Measurements from ENCODE around the gene ACTR1B. TPM values are rescaled to one million over a fixed set of nuclear protein-coding genes. Genes with fewer than 3 reads are reported as not detected.
"Not testable (repeated sequence)": the region's sequence is repeated elsewhere in the genome, so short reads cannot be mapped to it uniquely, and the experiment has no call there.

ACTR1B gene
- total RNA-seq, 2 experiments from 2014 or later, result 87.4 to 94.3 TPM

DNA sequence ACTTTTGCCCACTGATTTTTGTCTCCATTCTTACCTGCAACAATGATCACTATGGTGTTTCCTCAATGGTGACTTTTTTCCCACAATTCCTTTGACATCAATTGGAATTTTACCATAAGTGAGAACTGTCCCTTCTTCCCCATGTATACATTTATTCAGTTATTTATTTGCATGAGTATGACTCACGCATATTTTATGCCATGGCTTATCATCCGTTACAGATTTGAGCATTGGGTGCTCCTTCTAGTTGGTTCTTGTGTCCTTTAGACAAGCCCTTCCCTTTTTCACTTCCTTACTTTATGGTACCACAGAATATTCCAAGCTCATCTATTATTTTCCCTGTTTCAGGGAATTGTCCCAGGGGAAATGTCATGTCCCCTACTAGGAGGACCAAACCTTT is 10.4 kb downstream of the ACTR1B start:
- Mint-ChIP-seq H3K4me3 (no peak overlapping the region), H3K4me1 (peaks cover 11% of the 10 kb centered on the region), H3K27ac (no peak overlapping the region), H3K27me3 (no peaks in the 10 kb centered on the region), H3K9me3 (ENCODE audit: low read depth) (no peaks in the 10 kb centered on the region), H3K36me3 (peaks cover 34% of the 10 kb centered on the region)
- ATAC-seq (no peak), DNase-seq (no peak)
- CTCF ChIA-PET, result interaction anchor here (1.0 kb wide), 1 partner anchor 9 kb away, joined by 5 read pairs; no protein-coding TSS in a partner anchor

DNA sequence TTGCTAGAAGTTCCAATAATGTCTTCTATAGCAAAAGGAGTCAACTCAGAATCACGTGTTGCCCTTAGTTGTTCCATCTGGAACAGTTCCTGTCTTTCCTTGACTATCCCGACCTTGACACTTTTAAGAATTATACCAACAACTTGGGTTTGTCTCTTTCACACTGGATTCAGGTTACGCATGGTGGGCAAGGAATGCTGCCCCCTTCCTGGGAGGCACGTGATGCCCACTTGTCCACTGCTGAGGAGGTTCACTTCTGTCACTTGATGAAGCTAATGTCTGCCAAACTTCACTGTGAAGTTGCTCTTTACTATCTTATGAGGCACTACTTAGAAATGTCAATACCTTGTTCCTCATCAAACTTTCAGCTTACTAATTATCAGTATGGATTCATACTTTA is 12.7 kb downstream of the ACTR1B start:
- DNase-seq, result no peak
- no peaks in the 10 kb centered on the region for H3K9me3 Mint-ChIP-seq (ENCODE audit: low read depth)
- peaks cover 38% of the 10 kb centered on the region for H3K36me3 Mint-ChIP-seq
- no peaks in the 10 kb centered on the region for H3K27me3 Mint-ChIP-seq
- peaks cover 29% of the 10 kb centered on the region for H3K4me1 Mint-ChIP-seq
- no peak overlapping the region for H3K4me3 Mint-ChIP-seq
- CTCF ChIA-PET, result interaction anchor here (1.3 to 9.9 kb wide), 2 partner anchors 11 to 46 kb away, joined by 8 to 102 read pairs; partner anchors contain the start of gene ACTR1B
- no peak for ATAC-seq
- no peak overlapping the region for H3K27ac Mint-ChIP-seq

DNA sequence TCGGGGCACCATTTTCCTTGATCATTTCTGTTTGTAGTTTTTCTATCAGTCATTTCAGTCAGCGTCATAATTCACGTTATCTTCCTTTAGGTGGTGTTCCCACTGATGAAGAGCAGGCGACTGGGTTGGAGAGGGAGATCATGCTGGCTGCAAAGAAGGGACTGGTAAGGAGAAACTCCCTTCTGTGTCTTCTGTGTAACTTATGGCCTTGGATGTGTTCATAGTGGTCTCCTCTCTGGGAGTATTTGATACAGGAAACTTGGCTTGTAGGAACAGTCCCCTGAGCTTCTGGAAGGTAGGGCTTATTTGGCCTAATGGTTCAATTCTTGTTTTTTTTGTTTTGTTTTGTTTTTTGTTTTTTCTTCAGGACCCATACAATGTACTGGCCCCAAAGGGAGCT is 16.9 kb downstream of the ACTR1B start:
- no peak for DNase-seq
- ATAC-seq, result no peak
- peak overlapping the region; percentile 93 for H3K27ac Mint-ChIP-seq
- peak overlapping the region; percentile 77 for H3K4me3 Mint-ChIP-seq
- CTCF ChIA-PET, result interaction anchor here (2.0 to 9.9 kb wide), 4 partner anchors 16 to 56 kb away, joined by 8 to 102 read pairs (median 18); partner anchors contain the start of gene ACTR1B
- peaks cover 3% of the 10 kb centered on the region for H3K27me3 Mint-ChIP-seq
- H3K36me3 Mint-ChIP-seq, result peaks cover 27% of the 10 kb centered on the region
- H3K4me1 Mint-ChIP-seq, result peaks cover 27% of the 10 kb centered on the region
- no peaks in the 10 kb centered on the region for H3K9me3 Mint-ChIP-seq (ENCODE audit: low read depth)

DNA sequence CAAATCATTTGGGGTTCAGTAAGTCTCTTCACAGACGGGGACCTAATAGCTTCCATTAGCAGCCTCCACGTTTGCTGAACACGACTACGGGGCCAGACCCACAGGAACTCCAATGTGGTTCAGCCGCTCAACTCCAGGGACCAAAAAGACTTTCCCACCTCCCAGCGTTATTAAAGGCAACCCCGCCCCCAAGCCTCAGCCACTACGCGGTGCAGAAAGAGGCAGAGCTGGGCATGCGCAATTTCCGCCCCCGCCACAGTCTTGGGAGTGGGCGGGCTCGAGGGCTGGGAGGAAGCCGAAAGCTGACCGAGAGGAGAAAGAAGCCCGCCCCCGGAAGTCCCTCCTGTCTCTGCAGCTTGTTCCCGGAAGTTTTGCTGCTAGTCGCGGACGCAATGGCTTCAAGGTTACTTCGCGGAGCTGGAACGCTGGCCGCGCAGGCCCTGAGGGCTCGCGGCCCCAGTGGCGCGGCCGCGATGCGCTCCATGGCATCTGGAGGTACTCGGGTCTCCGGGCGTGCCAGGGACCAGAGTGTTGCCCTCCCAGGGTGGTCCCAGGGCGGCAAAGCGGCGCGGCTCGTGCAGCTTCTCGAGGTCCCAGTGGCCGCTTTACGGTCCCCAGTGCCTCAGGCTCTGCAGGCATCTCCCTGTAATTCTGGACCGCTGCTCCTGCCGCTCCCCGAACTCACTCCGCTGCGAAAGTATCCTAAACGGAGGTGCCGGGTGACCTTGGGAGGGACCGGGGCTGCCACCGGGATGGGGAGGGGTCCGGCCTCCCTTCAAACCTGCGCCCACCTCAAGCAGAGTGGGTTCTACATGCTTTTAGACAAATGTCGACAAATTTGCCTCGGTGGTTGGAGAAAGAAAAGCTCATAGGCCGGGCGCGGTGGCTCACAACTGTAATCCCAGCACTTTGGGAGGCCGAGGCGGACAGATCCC is 17.9 kb downstream of the ACTR1B start, which contains the start of gene COX5B:
Gene COX5B, plus strand, starts transcription at position 368 of the 935 bp plus-strand sequence. Its CDS starts 25 bp downstream, at position 393.
- H3K4me3 Mint-ChIP-seq, result peak within 1 kb of the TSS; percentile 77
- H3K27ac Mint-ChIP-seq, result peak within 1 kb of the TSS; percentile 93
- CTCF ChIA-PET, result interaction anchor here (0.7 to 9.9 kb wide), 8 partner anchors 17 to 122 kb away, joined by 3 to 102 read pairs (median 6); partner anchors contain the start of genes ACTR1B, ANKRD36B and ZAP70
- H3K9me3 Mint-ChIP-seq (ENCODE audit: low read depth), result no peaks in the 10 kb centered on the region
- H3K4me1 Mint-ChIP-seq, result peaks cover 27% of the 10 kb centered on the region
- peaks cover 27% of the 10 kb centered on the region for H3K36me3 Mint-ChIP-seq
- peaks cover 3% of the 10 kb centered on the region for H3K27me3 Mint-ChIP-seq
- DNase-seq (peak; percentile 99), ATAC-seq (peak; percentile 98)

DNA sequence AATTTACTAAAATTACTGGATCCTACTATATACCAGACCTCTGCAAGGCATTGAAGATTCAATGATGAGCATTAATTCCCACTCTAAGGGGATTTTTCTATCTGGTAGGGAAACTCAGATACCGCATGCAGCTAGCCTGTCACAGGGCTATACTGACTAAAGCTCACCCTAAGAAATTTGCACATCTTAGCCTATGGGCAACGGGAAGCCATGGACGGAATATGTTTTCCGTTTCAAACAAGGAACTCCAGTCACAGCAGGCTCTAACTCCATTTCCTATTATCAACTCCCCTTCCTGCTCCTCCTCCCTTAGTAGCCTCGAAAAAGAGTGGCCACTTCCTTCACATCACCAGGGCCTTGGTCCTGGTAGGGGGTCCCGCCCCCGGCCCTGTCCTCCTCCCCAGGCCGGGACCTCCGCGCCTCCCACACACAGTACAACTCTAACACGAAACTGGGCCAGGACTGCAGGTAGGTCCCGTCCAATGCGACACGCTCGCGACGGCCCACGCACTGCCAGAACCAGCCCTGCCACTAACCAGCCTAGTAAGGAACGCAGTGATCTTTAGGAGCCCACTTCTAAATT is 18.6 kb downstream of the ACTR1B start:
- H3K4me3 Mint-ChIP-seq, result peak overlapping the region; percentile 77
- ATAC-seq (peak; percentile 50), DNase-seq (no peak)
- peaks cover 7% of the 10 kb centered on the region for H3K27me3 Mint-ChIP-seq
- CTCF ChIA-PET, result interaction anchor here (0.7 to 9.9 kb wide), 8 partner anchors 17 to 122 kb away, joined by 3 to 102 read pairs (median 6); partner anchors contain the start of genes ACTR1B, ANKRD36B and ZAP70
- H3K9me3 Mint-ChIP-seq (ENCODE audit: low read depth), result no peaks in the 10 kb centered on the region
- peaks cover 26% of the 10 kb centered on the region for H3K36me3 Mint-ChIP-seq
- H3K4me1 Mint-ChIP-seq, result peaks cover 27% of the 10 kb centered on the region
- H3K27ac Mint-ChIP-seq, result peak overlapping the region; percentile 93

DNA sequence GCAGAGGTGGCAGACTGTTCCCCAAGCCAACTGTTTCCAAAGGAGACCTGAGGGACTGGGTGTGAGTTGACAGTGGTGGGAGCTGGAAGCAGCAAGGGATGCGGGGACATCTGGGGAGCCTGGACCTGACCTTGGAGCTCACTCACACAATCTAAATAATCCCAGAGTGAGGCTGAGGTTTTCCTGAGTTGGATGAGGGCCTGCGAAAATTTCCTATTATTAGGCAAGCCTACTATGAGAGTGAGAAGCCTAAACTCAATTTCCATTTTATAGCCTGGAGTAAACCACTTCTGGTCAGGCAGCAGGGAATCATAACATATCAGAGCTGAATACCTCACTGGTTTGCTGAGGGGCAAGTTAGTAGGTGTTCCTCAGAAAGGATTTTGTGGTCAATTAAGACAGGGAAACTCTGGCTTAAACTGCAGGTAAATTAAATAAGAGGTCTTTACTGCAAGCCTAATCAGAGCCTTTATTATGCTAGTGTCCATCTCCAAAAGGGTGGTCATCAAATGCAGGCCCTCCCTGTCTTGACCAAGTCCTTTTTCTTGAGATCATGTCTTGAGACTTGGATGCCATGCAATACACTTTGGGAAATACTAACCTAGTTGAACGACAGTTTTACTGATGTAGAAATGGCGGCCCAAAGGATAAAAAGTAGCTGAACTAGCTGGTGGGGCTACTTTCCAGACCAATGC is 19.7 kb downstream of the ACTR1B start:
- DNase-seq (no peak), ATAC-seq (no peak)
- CTCF ChIA-PET, result interaction anchor here (1.0 to 9.9 kb wide), 4 partner anchors 18 to 53 kb away, joined by 3 to 102 read pairs (median 4); partner anchors contain the start of gene ACTR1B
- peaks cover 19% of the 10 kb centered on the region for H3K36me3 Mint-ChIP-seq
- H3K9me3 Mint-ChIP-seq (ENCODE audit: low read depth), result no peaks in the 10 kb centered on the region
- H3K4me3 Mint-ChIP-seq, result no peak overlapping the region
- H3K27me3 Mint-ChIP-seq, result peaks cover 15% of the 10 kb centered on the region
- H3K4me1 Mint-ChIP-seq, result peaks cover 27% of the 10 kb centered on the region
- H3K27ac Mint-ChIP-seq, result no peak overlapping the region

DNA sequence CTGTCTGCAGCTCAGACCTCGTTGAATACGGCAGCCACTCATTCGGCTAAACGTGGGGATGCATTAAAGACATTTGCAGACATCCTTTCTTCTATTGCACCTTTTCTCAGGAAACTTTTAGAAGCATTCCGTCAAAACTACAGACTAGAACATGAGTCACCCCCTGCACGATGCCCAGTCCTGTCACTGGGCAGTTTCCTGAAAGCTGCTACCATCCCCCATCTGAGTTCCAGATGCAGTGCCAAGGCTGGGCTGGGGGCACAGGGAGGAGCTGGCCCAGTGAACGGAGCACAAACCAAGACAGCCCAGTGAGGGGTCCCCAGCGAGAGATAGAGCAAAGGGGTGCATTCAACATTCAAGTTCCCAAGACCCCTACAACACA is 37.8 kb downstream of the ACTR1B start:
- H3K27me3 Mint-ChIP-seq, result peaks cover 18% of the 10 kb centered on the region
- H3K9me3 Mint-ChIP-seq (ENCODE audit: low read depth); H3K4me1 Mint-ChIP-seq; H3K27ac Mint-ChIP-seq; CTCF ChIA-PET; H3K36me3 Mint-ChIP-seq; DNase-seq; H3K4me3 Mint-ChIP-seq; ATAC-seq: not testable (repeated sequence)

DNA sequence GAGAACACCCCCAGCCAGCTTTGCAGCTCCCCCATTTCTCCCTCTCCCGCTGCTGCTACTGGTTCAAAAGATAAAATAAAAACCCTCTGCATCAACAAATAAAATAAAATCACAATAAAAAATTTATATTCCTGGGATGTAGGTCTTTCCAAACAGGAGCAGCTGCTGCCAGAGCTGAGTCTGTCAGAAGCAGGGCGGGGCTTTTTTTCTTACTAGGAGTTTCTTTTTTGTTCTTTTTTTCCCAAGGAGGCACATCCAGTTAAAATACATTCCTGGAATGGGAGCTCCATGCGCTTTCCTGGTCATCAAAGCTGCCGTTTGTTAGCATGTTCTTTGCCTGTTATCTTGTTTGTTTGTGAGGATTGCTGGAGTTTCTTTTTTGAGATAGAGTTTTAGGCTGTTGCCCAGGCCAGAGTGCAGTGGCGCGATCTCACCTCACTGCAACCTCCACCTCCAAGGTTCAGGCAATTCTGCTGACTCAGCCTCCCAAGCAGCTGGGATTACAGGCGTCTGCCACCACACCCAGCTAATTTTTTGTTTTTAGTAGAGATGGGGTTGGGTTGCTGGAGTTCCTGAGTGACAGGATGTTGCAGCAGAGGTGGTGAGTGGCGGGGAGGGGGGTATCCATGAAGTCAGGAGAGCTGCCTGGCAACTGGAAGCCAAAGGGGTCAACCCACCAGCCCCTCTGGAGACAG is 38.3 kb downstream of the ACTR1B start:
- H3K4me1 Mint-ChIP-seq; CTCF ChIA-PET; H3K4me3 Mint-ChIP-seq; ATAC-seq; DNase-seq; H3K36me3 Mint-ChIP-seq; H3K27ac Mint-ChIP-seq; H3K9me3 Mint-ChIP-seq (ENCODE audit: low read depth): not testable (repeated sequence)
- peaks cover 14% of the 10 kb centered on the region for H3K27me3 Mint-ChIP-seq

DNA sequence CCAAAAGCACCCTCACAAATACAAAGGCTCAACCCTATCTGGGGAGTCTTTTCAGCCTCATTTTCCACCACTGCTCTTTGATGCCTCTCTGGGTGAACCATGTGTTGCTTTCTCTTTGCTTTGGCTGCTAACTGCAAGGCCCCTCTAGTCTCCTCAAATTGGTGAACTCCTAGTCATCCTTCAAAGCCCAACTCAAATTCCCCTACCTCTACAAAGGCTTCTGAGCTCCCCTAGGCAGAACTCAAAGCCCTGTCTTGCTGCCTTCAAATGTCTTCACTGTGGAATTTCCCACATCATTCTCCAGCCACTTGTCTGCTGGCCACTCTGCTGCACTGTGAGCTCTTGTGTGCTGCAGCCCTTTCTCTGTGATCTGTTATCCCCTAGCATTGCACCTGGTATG is 40.9 kb downstream of the ACTR1B start:
- H3K36me3 Mint-ChIP-seq; H3K4me3 Mint-ChIP-seq; CTCF ChIA-PET; ATAC-seq; H3K27ac Mint-ChIP-seq; DNase-seq; H3K9me3 Mint-ChIP-seq (ENCODE audit: low read depth); H3K27me3 Mint-ChIP-seq; H3K4me1 Mint-ChIP-seq: not testable (repeated sequence)

DNA sequence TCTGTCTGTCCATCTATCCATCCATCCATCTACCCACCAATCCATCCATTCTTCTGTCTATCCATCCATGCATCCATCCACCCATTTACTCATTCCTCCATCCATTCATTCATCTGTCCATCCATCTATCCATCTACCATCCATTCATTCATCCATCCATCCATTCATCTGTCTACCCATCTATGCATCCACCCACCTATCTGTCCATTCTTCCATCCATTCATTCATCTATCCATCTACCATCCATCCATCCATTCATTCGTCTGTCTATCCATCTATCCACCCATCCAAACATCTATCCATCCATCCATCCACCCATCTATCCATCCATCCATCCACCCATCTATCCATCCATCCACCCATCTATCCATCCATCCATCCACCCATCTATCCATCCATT is 43.4 kb downstream of the ACTR1B start:
- H3K4me1 Mint-ChIP-seq; DNase-seq; H3K9me3 Mint-ChIP-seq (ENCODE audit: low read depth); H3K4me3 Mint-ChIP-seq; H3K27ac Mint-ChIP-seq; ATAC-seq; CTCF ChIA-PET; H3K36me3 Mint-ChIP-seq; H3K27me3 Mint-ChIP-seq: not testable (repeated sequence)

DNA sequence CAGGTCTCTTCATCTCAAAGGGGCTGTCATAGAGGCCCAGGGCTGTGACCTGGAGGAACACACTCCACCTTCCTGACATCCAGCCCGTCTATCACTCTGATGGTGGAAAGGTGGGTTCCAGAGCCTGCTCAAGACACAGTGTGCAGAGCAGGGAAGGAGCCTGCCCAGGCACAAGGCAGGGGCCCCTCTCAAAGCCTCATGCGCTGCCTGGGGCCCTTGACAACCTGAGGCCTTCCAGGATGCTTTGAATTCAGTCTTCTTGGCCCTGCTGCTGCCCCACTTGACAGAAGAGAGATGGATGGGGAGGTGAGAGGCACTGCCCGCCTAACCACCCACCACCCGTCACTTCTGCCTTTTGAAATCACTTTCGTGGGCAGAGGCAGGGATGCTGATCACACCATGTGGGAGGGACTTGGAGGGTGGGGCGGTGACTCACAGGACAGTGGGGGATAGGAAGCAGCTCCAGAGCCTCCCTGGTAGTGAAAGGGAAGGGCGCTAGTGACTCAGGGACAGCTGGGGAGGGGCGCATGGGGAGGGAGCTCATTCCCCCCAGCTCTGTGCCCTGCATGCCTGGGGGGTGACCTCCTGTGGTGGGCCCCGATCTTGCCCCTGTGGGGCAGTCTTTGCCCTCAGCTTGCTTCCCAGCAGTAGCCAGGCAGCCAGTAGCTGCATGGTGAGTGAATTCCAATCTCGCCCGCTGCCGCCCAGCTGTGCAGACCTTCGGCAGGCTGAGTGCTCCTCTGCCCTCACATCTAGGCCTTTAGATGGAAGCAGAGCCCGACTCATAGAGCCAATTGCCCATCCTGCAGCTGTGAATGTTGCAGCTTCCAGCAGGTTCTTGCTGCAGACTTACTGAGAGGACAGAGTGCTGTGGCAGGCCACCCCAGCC is 44.7 kb downstream of the ACTR1B start:
- H3K27me3 Mint-ChIP-seq; DNase-seq; H3K4me1 Mint-ChIP-seq; H3K9me3 Mint-ChIP-seq (ENCODE audit: low read depth); H3K27ac Mint-ChIP-seq; CTCF ChIA-PET; H3K4me3 Mint-ChIP-seq; H3K36me3 Mint-ChIP-seq: not testable (repeated sequence)
- ATAC-seq, result peak; percentile 93

DNA sequence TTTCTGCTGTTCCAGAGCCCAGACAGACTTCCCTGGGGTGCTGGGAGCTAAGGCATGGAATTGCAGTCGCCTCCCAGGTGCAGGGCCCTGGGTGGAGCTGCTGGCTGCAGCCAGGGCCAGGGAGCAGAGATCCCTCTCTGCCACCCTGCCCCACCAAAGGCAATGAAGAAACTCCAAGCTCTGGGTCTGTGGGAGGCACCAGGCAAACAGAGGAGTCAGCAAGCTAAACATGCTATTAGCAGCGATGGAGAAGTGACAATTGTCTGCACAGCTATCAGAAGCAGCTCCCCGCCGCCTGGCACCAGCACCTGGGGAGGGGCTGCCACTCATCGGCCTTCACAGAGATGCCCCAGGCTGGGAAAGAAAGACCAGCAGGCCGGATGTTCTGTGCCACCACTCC is 45.9 kb downstream of the ACTR1B start:
- Mint-ChIP-seq H3K4me1 (no peaks in the 10 kb centered on the region), H3K27me3 (no peaks in the 10 kb centered on the region), H3K36me3 (no peaks in the 10 kb centered on the region), H3K9me3 (ENCODE audit: low read depth) (no peaks in the 10 kb centered on the region), H3K4me3 (no peak overlapping the region), H3K27ac (no peak overlapping the region)
- CTCF ChIA-PET, result no interaction called here
- no peak for DNase-seq
- no peak for ATAC-seq
